IPS-18a (cell line): ENCODE data around the gene GPR108.

ENCODE experiments used
- H3K27ac ChIP-seq: one replicate; pipeline ENCODE4 v1.5.1; 2013; ENCODE audit warnings: low read length
- H3K27me3 ChIP-seq: one replicate; pipeline ENCODE4 v1.6.1; 2013; ENCODE audit warnings: mild to moderate bottlenecking, low read length; ENCODE audit not compliant: control insufficient read depth, insufficient read depth
- H3K36me3 ChIP-seq: one replicate; pipeline ENCODE4 v1.6.1; 2013; ENCODE audit warnings: low read depth, low read length; ENCODE audit not compliant: control insufficient read depth
- H3K4me1 ChIP-seq: one replicate; pipeline ENCODE4 v1.6.1; 2013; ENCODE audit warnings: low read depth, low read length; ENCODE audit not compliant: control insufficient read depth
- H3K4me3 ChIP-seq: one replicate; pipeline ENCODE4 v1.5.1; 2013; ENCODE audit warnings: low read length
- H3K9ac ChIP-seq: one replicate; pipeline ENCODE4 v1.6.1; 2013; ENCODE audit warnings: mild to moderate bottlenecking, low read length, moderate library complexity
- H3K9me3 ChIP-seq: one replicate; pipeline ENCODE4 v1.6.1; 2013; ENCODE audit warnings: low read depth, low read length; ENCODE audit not compliant: control insufficient read depth

GPR108 gene

DNA sequence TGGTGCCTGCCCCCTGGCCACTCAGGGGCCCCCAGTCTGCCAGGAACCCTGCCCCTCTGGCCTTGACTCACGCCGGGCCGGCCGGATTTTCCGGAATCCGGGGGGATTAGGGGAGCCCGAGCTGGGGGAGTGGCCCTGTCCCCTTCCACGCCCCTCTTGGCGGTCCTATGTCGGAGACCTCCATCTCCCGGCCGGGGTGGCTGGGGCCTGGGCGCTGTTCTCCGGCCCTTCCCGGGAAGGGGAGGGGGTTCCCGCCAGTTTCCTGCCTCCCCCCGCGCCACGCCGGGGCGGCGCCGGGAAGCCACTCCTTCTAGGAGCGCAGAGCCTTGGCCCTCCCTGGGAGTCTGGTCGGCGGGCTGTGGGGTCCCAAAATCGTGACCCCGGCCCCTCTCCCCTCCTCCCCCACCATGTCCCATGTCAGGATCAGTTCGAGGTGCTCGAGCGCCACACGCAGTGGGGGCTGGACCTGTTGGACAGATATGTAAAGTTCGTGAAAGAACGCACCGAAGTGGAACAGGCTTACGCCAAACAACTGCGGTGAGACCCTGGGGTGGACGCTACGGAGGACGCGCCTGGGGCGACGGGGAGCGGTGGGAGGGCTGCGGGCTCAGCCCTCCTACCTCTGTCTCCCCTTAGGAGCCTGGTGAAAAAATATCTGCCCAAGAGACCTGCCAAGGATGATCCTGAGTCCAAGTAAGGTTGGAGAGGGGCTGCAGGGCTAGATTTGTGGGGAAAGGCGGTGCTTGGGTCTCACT is 3.4 kb upstream of the GPR108 start:
- H3K4me3 ChIP-seq = peak overlapping the region; percentile 81
- peak overlapping the region; percentile 63 for H3K9ac ChIP-seq
- H3K4me1 ChIP-seq = peaks cover 46% of the 10 kb centered on the region
- no peak overlapping the region for H3K27ac ChIP-seq
- no peaks in the 10 kb centered on the region for H3K27me3 ChIP-seq
- H3K9me3 ChIP-seq = no peaks in the 10 kb centered on the region
- H3K36me3 ChIP-seq = peaks cover 13% of the 10 kb centered on the region

DNA sequence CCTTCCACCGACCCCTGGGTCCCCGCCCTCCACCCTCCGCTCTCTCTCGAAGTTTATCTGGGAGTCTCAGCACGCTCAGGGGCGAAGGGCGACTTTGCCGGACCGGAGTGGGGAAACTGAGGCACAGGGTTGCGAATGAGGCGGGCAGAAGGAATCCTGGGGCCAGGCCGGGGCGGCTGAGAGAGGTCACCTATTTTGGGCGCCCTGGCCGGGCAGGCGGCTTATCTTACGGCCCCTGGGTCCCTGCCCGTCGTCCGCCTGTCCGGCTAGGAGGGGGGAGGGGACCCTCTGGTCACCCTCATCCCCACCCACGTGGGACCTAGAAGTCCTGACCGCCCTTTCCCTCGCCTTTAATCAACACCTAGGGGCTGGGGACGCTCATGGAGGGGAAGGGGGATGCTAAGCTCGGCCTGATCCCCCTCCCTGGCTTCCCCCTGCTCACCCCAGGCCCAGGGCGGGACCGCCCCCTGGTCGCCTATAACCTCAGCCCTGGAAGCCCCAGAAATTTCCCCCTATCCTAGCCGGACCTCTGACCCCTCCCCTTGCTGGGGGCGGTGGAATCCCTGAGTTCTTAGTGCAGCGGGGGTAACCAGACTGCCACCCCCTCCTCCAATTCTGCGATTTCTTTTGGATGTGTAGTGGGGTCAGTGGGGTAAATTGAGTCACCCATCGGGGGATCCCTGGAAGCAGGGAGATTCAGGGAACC is 2.7 kb upstream of the GPR108 start:
- Histone ChIP-seq H3K27me3 (no peaks in the 10 kb centered on the region), H3K27ac (no peak overlapping the region), H3K4me1 (peaks cover 53% of the 10 kb centered on the region), H3K9me3 (no peaks in the 10 kb centered on the region), H3K4me3 (peak overlapping the region; percentile 81), H3K36me3 (peaks cover 9% of the 10 kb centered on the region), H3K9ac (peak overlapping the region; percentile 63)

DNA sequence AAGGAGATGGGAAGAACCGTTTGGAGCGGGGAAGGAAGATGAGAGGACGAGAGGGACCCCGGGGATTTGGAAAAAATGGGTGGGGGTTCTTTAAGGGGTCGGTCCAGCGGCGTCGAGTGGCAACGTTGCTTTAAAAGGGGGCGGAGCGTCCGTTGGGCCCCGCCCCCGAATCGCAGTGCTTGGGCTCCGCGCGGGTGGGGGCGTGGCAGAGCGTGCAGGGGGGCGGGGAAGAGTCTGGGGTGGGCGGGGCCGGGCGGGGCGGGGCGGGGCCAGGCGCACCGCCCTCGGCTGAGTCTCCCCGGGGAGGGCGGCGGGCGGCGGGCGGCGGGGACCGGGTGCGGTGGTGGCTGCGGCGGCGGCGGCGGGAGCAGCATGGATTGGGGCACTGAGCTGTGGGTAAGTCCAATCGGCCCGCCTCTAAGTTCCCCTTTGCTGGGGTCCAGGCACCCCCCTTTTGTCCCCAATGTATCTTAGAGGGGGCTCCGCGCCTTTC is 2.1 kb upstream of the GPR108 start, which contains the start of gene TRIP10:
Gene TRIP10 (plus strand): TSS at position 291 of the 493 bp plus-strand sequence. CDS start 82 bp downstream, at position 373.
- Histone ChIP-seq H3K36me3 (peaks cover 7% of the 10 kb centered on the region), H3K4me3 (peak within 1 kb of the TSS; percentile 81), H3K9ac (peak within 1 kb of the TSS; percentile 63), H3K9me3 (no peaks in the 10 kb centered on the region), H3K4me1 (peaks cover 55% of the 10 kb centered on the region), H3K27me3 (no peaks in the 10 kb centered on the region), H3K27ac (peak within 1 kb of the TSS; percentile 5)

DNA sequence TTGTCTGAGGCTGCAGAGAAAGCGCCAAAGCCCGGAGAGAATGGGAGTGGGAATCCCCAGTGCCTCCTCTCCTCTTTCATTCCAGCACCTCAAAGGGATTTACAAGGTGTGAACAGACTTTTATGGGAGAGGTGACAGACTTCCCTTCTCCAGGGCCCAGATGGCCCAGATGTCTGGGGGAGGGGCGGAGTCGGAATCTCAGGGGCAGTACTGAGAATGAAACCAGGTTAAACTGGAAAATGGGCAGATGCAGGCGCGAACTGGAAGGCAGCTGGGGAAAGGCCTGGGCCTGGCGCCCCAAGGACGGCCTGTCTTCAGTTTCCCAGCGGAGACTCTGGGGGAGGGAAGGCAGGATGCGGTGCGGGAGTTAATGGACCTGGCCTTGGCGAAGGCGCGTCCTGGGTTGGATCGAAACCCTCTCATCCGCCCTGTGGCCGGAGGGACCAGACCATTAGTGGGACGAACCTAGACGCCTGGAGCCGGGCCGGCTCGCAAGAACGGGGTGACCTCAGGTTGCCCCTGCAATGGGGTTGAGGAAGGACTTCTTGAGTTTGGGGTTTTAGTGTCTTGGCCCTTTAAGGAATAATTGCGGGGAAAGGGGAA is 1.5 kb upstream of the GPR108 start:
- H3K27me3 ChIP-seq = no peaks in the 10 kb centered on the region
- peak overlapping the region; percentile 45 for H3K4me3 ChIP-seq
- peak overlapping the region; percentile 4 for H3K9ac ChIP-seq
- H3K4me1 ChIP-seq = peaks cover 50% of the 10 kb centered on the region
- peaks cover 4% of the 10 kb centered on the region for H3K36me3 ChIP-seq
- no peaks in the 10 kb centered on the region for H3K9me3 ChIP-seq
- H3K27ac ChIP-seq = peak overlapping the region; percentile 5

DNA sequence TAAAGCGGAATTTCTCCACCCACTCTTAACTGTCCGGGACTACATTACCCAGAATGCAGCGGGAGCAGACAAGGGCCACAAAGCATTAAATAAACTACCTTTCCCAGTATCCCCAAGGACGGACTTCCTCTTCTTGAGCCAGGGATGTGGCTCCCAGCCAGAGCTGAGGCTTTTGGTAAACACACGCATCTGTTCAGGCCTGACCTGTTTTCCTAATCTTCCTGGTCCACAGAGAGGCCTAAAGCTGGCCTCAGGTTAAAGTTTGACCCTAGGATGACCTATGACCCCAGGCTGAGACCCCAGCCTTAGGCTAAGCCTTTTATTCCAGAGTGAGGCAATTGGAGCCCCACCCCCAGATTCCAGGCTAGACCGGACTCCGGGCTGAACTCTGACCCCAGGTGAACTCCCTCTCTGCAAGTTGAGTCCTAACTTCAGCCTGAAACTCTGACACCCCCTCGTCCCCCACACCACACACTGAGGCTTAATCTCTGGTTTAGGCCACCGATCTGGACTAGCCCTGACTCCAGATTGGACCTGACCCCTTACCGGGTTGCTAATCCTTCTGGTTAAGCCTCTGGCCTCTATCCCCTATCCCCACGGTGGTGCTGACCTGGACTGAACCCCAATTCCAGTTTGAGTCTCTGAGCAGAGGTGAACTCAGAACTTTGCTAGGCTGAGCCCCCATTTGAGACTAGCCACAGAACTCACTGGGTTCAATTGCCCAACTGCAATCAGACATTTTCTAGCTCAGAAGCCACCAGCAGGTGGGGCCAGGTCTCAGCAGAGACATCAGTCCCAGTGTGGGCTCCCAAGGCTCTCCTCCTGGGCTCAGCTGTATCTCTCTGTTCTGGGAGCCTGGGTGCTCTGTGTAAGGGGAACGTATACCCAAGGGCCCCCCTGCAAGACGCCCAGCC is 750 bp upstream of the GPR108 start:
- H3K4me1 ChIP-seq = peaks cover 44% of the 10 kb centered on the region
- no peaks in the 10 kb centered on the region for H3K9me3 ChIP-seq
- no peaks in the 10 kb centered on the region for H3K36me3 ChIP-seq
- H3K27ac ChIP-seq = peak overlapping the region; percentile 5
- H3K4me3 ChIP-seq = peak overlapping the region; percentile 45
- H3K27me3 ChIP-seq = no peaks in the 10 kb centered on the region
- H3K9ac ChIP-seq = no peak overlapping the region

DNA sequence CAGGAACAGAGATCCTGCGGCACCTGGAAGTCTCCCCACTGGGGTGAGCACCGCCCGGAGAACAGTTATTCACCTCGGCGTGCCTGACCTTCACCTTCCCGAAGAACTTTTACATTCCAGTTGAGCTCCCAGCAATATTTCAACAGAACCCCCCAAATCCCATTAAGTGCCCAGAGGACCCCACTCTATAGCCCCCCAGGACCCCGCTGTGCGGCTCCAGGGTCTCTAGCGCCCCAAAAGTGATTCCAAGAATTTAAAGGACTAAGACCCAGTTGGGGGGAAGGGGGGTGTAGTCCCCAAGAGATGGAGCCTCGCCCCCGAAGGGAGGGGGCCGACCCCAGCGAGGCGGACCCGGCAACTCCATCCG is 480 bp downstream of the GPR108 start:
- H3K4me1 ChIP-seq = peaks cover 40% of the 10 kb centered on the region
- H3K9me3 ChIP-seq = no peaks in the 10 kb centered on the region
- H3K9ac ChIP-seq = peak overlapping the region; percentile 62
- H3K4me3 ChIP-seq = peak overlapping the region; percentile 71
- H3K27ac ChIP-seq = peak overlapping the region; percentile 74
- H3K27me3 ChIP-seq = no peaks in the 10 kb centered on the region
- no peaks in the 10 kb centered on the region for H3K36me3 ChIP-seq

DNA sequence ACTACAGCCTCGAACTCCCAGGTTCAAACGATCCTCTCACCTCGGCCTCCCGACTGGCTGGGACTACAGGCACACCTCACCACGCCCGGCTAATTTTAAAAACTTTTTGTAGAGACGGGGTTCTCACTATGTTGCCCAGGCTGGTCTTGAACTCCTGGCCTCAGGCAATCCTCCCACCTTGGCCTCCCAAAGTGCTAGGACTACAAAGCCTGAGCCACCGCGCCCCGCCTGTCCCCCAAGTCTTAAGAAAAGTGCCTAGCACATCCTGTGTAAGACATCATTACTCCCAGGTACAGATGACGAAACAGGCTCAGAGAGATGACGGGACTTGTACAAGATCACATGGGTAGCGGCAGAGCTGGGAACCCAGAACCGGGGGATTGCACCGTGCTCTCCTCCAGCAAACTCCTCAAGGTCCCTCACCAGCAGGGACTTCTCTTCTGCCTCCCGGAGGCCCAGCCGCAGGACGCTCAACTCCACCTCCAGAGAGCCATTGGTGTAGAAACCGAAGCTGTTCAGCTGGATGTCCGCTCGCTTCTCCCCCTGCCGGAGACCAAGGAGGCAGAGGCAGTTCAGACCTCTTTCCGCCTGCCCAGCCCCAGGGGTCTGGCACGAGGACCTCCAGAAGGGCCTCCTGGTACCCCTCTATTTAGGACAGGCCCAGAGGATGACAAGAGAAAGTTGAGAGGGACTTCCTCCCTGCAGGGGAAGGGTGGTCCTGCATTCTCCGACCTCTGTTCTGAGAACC is 1.0 kb downstream of the GPR108 start:
- Histone ChIP-seq H3K4me3 (peak overlapping the region; percentile 71), H3K36me3 (no peaks in the 10 kb centered on the region), H3K4me1 (peaks cover 36% of the 10 kb centered on the region), H3K27ac (peak overlapping the region; percentile 74), H3K9me3 (no peaks in the 10 kb centered on the region), H3K27me3 (no peaks in the 10 kb centered on the region), H3K9ac (peak overlapping the region; percentile 62)

DNA sequence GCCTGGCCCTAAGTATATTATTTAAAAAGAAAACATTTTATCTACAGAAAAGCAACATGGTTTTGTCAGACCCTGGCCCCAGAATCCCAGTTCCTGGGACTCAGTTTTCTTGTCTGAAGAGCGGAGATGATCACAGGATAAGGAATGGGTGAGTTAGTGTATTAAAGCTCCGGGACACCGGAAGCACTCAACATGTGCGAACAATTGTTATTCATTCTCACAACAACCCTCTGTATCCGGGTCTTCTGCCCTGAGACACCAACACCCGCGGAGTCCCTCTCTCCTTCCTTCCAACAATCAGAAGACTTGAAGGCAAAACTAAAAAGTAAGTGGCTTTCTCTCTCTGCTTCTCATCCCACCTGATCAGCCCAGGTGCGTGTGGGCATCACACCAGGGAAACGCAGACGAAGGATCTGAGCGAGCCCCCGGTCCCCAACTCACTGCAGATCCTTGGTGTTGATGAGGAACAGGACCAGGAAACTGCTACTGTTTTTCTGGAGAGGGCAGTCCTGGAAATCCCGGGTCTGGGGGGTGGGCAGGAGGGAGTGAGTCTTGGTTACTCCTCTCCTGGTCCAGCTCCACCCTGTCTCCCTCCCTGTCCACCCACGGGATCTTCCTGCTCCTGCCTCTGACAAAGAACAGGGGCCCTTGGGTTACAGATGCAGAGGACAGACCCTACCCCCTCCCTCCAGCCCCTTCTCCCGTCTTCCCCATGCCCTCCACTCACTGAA is 2.0 kb downstream of the GPR108 start:
- Histone ChIP-seq H3K27me3 (no peaks in the 10 kb centered on the region), H3K27ac (no peak overlapping the region), H3K4me1 (peaks cover 33% of the 10 kb centered on the region), H3K9ac (peak overlapping the region; percentile 62), H3K9me3 (no peaks in the 10 kb centered on the region), H3K36me3 (no peaks in the 10 kb centered on the region), H3K4me3 (peak overlapping the region; percentile 71)

DNA sequence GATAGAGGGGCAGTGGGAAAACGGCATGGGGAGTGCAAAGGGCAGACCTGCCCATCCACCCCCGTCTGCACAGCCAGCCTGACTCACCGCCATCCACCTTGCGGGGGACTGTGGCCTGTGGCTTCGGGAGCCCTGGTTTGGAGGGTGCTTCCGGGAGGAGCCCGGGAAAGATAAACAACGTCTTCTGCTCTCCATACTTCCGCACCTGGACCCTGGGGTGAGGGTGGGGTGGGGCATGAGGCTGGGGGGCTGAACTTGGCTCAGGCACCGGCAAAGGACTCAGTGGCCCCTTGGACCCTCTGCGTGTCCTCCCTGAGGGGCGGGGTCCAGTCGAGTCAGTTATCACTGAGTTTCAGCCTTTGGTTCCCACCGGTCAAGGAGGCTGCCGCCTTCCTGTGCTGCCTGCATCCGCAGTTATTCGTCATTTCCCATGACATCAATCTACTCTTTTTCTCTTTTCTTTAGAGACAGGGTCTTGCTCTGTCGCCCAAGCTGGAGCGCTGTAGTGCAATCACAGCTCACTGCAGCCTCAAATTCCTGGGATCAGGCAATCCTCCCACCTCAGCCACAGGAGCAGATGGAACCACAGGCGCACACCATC is 3.2 kb downstream of the GPR108 start:
- Histone ChIP-seq H3K4me3 (no peak overlapping the region), H3K27me3 (no peaks in the 10 kb centered on the region), H3K9ac (no peak overlapping the region), H3K9me3 (no peaks in the 10 kb centered on the region), H3K27ac (no peak overlapping the region), H3K4me1 (peaks cover 36% of the 10 kb centered on the region), H3K36me3 (no peaks in the 10 kb centered on the region)
